HFF-Myc (cell line): ENCODE data around the gene BICD1.

ENCODE experiments used
- DNase-seq: peaks from one replicate; pipeline ENCODE4 v3.0.0-alpha.2; 2011; ENCODE audit warnings: low read depth; ENCODE audit errors: extremely low read depth
- H3K4me3 ChIP-seq: replicated peaks from 2 replicates; pipeline ENCODE4 v1.5.1; 2011; ENCODE audit warnings: low read depth, mild to moderate bottlenecking, control low read depth, low read length
- CTCF ChIP-seq: IDR thresholded peaks from 2 replicates; pipeline ENCODE4 v1.5.1; 2012; ENCODE audit warnings: mild to moderate bottlenecking, low read depth, low read length, control low read depth; ENCODE audit errors: missing control alignments

Gene BICD1

GRCh38 chr12:32197421-32197820 lies 90.8 kb downstream of the BICD1 start:
- no peak for TF ChIP-seq CTCF
- H3K4me3 ChIP-seq = no peak overlapping the region
- no peak for DNase-seq

- DNase-seq = no peak
- no peak overlapping the region for H3K4me3 ChIP-seq
- no peak for TF ChIP-seq CTCF
These were observed 91.9 kb downstream of the BICD1 start for GRCh38 chr12:32198555-32198954.

GRCh38 chr12:32201096-32201495 lies 94.4 kb downstream of the BICD1 start:
- H3K4me3 ChIP-seq = no peak overlapping the region
- no peak for DNase-seq
- TF ChIP-seq CTCF = no peak

- TF ChIP-seq CTCF = no peak
- H3K4me3 ChIP-seq = no peak overlapping the region
- DNase-seq = no peak
These were observed 95.3 kb downstream of the BICD1 start for GRCh38 chr12:32201976-32202375.

GRCh38 chr12:32205731-32206130 lies 99.1 kb downstream of the BICD1 start:
- no peak for TF ChIP-seq CTCF
- no peak for DNase-seq
- H3K4me3 ChIP-seq = no peak overlapping the region

GRCh38 chr12:32208355-32208754 lies 101.7 kb downstream of the BICD1 start:
- DNase-seq = no peak
- TF ChIP-seq CTCF = no peak
- H3K4me3 ChIP-seq = no peak overlapping the region
